Lower lobe of right lung (tissue), 2 donors: ENCODE measurements around the gene CASKIN2. TPM values are rescaled to one million over a fixed set of nuclear protein-coding genes. Genes with fewer than 3 reads are reported as not detected.

Source experiments
- ATAC-seq, 2 donors: fragments of 200-7000 bp; cut with Tn5 transposase; one replicate each; pipeline ENCODE4 v1.9.1; 2020 to 2022; ENCODE audit warnings: mild to moderate bottlenecking in 2 of 2, moderate library complexity in 2 of 2
- DNase-seq: peaks from one replicate; pipeline ENCODE4 v3.0.0-alpha.2; 2020
- H3K27ac ChIP-seq: fragments of 200-600 bp; one replicate; pipeline ENCODE4 v1.8.0; 2022
- H3K27me3 ChIP-seq: fragments of 200-600 bp; one replicate; pipeline ENCODE4 v1.8.0; 2022; ENCODE audit warnings: low read depth
- H3K36me3 ChIP-seq: fragments of 200-600 bp; one replicate; pipeline ENCODE4 v1.8.0; 2022; ENCODE audit warnings: mild to moderate bottlenecking
- H3K4me1 ChIP-seq: fragments of 200-600 bp; one replicate; pipeline ENCODE4 v1.8.0; 2022
- H3K4me3 ChIP-seq: fragments of 200-600 bp; one replicate; pipeline ENCODE4 v1.8.0; 2022; ENCODE audit warnings: mild to moderate bottlenecking
- H3K9me3 ChIP-seq: fragments of 200-600 bp; one replicate; pipeline ENCODE4 v1.8.0; 2022
- CTCF ChIP-seq: fragments of 200-600 bp; IDR thresholded peaks from one replicate; pipeline ENCODE4 v1.8.0; 2022; ENCODE audit warnings: antibody characterized with exemption, mild to moderate bottlenecking
- intact Hi-C: fragments of 100-400 bp; cut with DNase I; formaldehyde crosslinking; loops from one replicate; pipeline ENCODE4 v1.11.0; 2022
- total RNA-seq: library from RNA; stranded (reverse); fragmentation: NEBNext Ultra II Directional; extraction: Animal tissue kit (Norgen Biotek cat#: 25700); gene quantifications from one replicate; pipeline ENCODE4 v1.2.1, GENCODE V29; 2021
- donor health status: DM: no; HTN: yes; CAD: no; lungs with severe emphysema.

The CASKIN2 gene
- total RNA-seq, 1 donor from 2014 or later, result 68.8 TPM

- H3K9me3 ChIP-seq, result no peaks in the 10 kb centered on the region
- H3K4me1 ChIP-seq, result peaks cover 29% of the 10 kb centered on the region
- peak; percentile 69 for DNase-seq
- ATAC-seq, result peak; percentile 86 to 87
- peak overlapping the region; percentile 77 for H3K27ac ChIP-seq
- peaks cover 8% of the 10 kb centered on the region for H3K36me3 ChIP-seq
- H3K27me3 ChIP-seq, result no peaks in the 10 kb centered on the region
- no peak for TF ChIP-seq CTCF
- intact Hi-C loops, result no loop called here
- no peak overlapping the region for H3K4me3 ChIP-seq
These were observed 16.4 kb upstream of the CASKIN2 start for GRCh38 chr17:75531721-75532072.

GRCh38 chr17:75530837-75531720 lies 15.7 kb upstream of the CASKIN2 start:
- Histone ChIP-seq H3K9me3 (no peaks in the 10 kb centered on the region), H3K27ac (peak overlapping the region; percentile 77), H3K4me3 (no peak overlapping the region), H3K27me3 (no peaks in the 10 kb centered on the region), H3K36me3 (peaks cover 8% of the 10 kb centered on the region), H3K4me1 (peaks cover 35% of the 10 kb centered on the region)
- ATAC-seq (peak; percentile 29 to 42), DNase-seq (no peak)
- no peak for TF ChIP-seq CTCF
- intact Hi-C loops, result no loop called here

GRCh38 chr17:75526555-75527270 lies 11.4 kb upstream of the CASKIN2 start:
- intact Hi-C loops, result no loop called here
- DNase-seq, result no peak
- Histone ChIP-seq H3K9me3 (no peaks in the 10 kb centered on the region), H3K27ac (peak overlapping the region; percentile 84), H3K4me3 (peak overlapping the region; percentile 76), H3K4me1 (peaks cover 32% of the 10 kb centered on the region), H3K36me3 (peaks cover 10% of the 10 kb centered on the region), H3K27me3 (no peaks in the 10 kb centered on the region)
- no peak for TF ChIP-seq CTCF
- peak; percentile 0 to 7 for ATAC-seq

- no peak for TF ChIP-seq CTCF
- DNase-seq, result no peak
- H3K9me3 ChIP-seq, result no peaks in the 10 kb centered on the region
- no peaks in the 10 kb centered on the region for H3K27me3 ChIP-seq
- peak overlapping the region; percentile 76 for H3K4me3 ChIP-seq
- peaks cover 17% of the 10 kb centered on the region for H3K36me3 ChIP-seq
- peaks cover 25% of the 10 kb centered on the region for H3K4me1 ChIP-seq
- peak; percentile 46 to 51 for ATAC-seq
- intact Hi-C loops, result no loop called here
- peak overlapping the region; percentile 84 for H3K27ac ChIP-seq
These were observed 10.6 kb upstream of the CASKIN2 start for GRCh38 chr17:75525806-75526554.
